Adrenal gland (tissue), 12 donors: ENCODE data around the gene SLC24A3. TPM values are rescaled to one million over a fixed set of nuclear protein-coding genes. Genes with fewer than 3 reads are reported as not detected.

Source experiments
- DNase-seq, 7 donors: peaks; one replicate each; pipeline ENCODE4 v3.0.0-alpha.2; 2019 to 2020
- H3K27ac ChIP-seq, 5 donors: fragments of 200-600 bp; sonication (generic) in 4 of 5; 1 replicate in 3 of 5; 2 replicates in 2 of 5; pipeline versions ENCODE4 v1.5.1 to v1.8.0; 2016 to 2020; ENCODE audit warnings: mild to moderate bottlenecking in 1 of 5
- H3K27me3 ChIP-seq: fragments of 200-600 bp; 2 replicates; pipeline ENCODE4 v1.8.0; 2021
- H3K36me3 ChIP-seq, 2 donors: fragments of 200-600 bp; replicated peaks in 1 of 2; 1 replicate in 1 of 2; 2 replicates in 1 of 2; pipeline versions ENCODE4 v1.5.1 to v1.8.0; 2018 to 2022
- H3K4me1 ChIP-seq, 2 donors: fragments of 200-600 bp; replicated peaks in 1 of 2; 1 replicate in 1 of 2; 2 replicates in 1 of 2; pipeline versions ENCODE4 v1.5.1 to v1.8.0; 2018 to 2021
- H3K4me3 ChIP-seq, 4 donors: fragments of 200-600 bp; sonication (generic) in 3 of 4; one replicate each; pipeline ENCODE4 v1.5.1; 2016 to 2018
- H3K9me3 ChIP-seq, 3 donors: fragments of 200-600 bp; sonication (generic) in 1 of 3; replicated peaks in 1 of 3; 1 replicate in 2 of 3; 2 replicates in 1 of 3; pipeline versions ENCODE4 v1.5.1 to v1.8.0; 2016 to 2021
- POLR2A ChIP-seq, 2 donors: fragments of 450-650 bp; IDR thresholded peaks; one replicate each; pipeline ENCODE4 v1.6.1; 2017; ENCODE audit warnings: antibody characterized with exemption in 2 of 2, mild to moderate bottlenecking in 2 of 2, moderate library complexity in 1 of 2
- whole genome bisulfite sequencing, 4 donors: extraction: QIAGEN DNeasy Blood & Tissue Kit in 2 of 4; methylation state at CpG; one replicate each; pipeline versions ENCODE4 v1.1.5 to v1.1.7; 2013 to 2017; 5-methylcytosine and 5-hydroxymethylcytosine counted together
- intact Hi-C, 2 donors: fragments of 100-400 bp; cut with DNase I; formaldehyde crosslinking; loops; one replicate each; pipeline versions ENCODE4 v1.14.1 to v1.15.0; 2022 to 2023
- polyA plus RNA-seq, 3 donors: library from polyadenylated mRNA; stranded (reverse); fragments of 200-250 nt in 2 of 3; fragments of 350-450 nt in 1 of 3; fragmentation: Illumina TruSeq in 1 of 3; extraction: RNeasy Lipid Tissue Mini Kit (QIAGEN cat#74804) in 1 of 3; gene quantifications; one replicate each; pipeline ENCODE4 v1.2.3, GENCODE V29; 2013 to 2014
- total RNA-seq, 9 donors: library from RNA; depleted of rRNA in 4 of 9; stranded (reverse); fragments of >200 nt in 4 of 9; fragments of 120-200 nt in 1 of 9; fragmentation: NEBNext Ultra II Directional in 1 of 9; extraction: Animal tissue kit (Norgen Biotek cat#: 25700) in 1 of 9; gene quantifications; one replicate each; pipeline versions ENCODE4 v1.1.0 to v1.2.4, GENCODE V29; 2013 to 2023
- TF ChIP-seq, protein P1 (sequence below), 6 experiments: fragments of 450-650 bp in 4 of 6; fragments of 200-600 bp in 2 of 6; sonication (generic) in 1 of 6; IDR thresholded peaks; 1 replicate in 5 of 6; 2 replicates in 1 of 6; pipeline versions ENCODE4 v1.5.1 to v1.8.0; 2016 to 2021; ENCODE audit warnings: antibody characterized with exemption in 6 of 6, mild to moderate bottlenecking in 2 of 6, moderate library complexity in 1 of 6
- donor health status: healthy with polysubstance abuse.
- donor health status: Bipolar disorder and iron deficiency.
- donor health status: DM: yes; HTN: yes; CAD: no.
- donor health status: DM: no; HTN: no; CAD: no.
- donor health status: DM: no; HTN: no; CAD: no.
- donor health status: DM: yes; HTN: yes; CAD: no.

SLC24A3 gene
- total and polyA plus RNA-seq, 12 donors: 0.89 to 44.4 (median 2.7) TPM

DNA sequence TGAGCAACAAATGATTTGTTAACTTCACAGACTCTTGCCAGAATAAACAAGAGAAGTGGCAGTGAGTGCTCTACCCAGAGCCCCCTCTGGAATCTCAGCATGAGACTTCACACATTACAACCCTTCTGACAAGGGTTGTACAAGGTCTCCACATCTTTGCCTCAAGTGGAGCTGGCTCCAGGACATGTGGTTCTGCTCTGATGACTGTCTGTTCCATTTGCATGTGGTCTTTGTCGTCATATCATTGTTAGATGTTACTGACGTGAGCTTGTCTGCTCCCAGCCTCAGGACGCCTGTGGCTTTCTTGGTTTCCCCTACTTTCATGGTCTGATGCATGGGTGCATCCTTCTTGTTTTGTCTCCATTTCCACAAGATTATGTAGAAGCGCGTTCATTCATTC lies 115.0 kb downstream of the SLC24A3 start:
- intact Hi-C loops: no loop called here
- Histone ChIP-seq H3K27ac (no peak overlapping the region), H3K4me1 (no peaks in the 10 kb centered on the region), H3K4me3 (no peak overlapping the region), H3K36me3 (no peaks in the 10 kb centered on the region), H3K27me3 (no peaks in the 10 kb centered on the region), H3K9me3 (no peaks in the 10 kb centered on the region)
- no peak for TF ChIP-seq POLR2A (IDR thresholded peaks at IDR 0.05)
- TF ChIP-seq, protein P1, sequence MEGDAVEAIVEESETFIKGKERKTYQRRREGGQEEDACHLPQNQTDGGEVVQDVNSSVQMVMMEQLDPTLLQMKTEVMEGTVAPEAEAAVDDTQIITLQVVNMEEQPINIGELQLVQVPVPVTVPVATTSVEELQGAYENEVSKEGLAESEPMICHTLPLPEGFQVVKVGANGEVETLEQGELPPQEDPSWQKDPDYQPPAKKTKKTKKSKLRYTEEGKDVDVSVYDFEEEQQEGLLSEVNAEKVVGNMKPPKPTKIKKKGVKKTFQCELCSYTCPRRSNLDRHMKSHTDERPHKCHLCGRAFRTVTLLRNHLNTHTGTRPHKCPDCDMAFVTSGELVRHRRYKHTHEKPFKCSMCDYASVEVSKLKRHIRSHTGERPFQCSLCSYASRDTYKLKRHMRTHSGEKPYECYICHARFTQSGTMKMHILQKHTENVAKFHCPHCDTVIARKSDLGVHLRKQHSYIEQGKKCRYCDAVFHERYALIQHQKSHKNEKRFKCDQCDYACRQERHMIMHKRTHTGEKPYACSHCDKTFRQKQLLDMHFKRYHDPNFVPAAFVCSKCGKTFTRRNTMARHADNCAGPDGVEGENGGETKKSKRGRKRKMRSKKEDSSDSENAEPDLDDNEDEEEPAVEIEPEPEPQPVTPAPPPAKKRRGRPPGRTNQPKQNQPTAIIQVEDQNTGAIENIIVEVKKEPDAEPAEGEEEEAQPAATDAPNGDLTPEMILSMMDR (IDR thresholded peaks at IDR 0.05): no peak
- DNase-seq: no peak
- WGBS, 4 donors: 79 to 92% (median 85%) methylated on average over 5 of the region's 5 CpGs

DNA sequence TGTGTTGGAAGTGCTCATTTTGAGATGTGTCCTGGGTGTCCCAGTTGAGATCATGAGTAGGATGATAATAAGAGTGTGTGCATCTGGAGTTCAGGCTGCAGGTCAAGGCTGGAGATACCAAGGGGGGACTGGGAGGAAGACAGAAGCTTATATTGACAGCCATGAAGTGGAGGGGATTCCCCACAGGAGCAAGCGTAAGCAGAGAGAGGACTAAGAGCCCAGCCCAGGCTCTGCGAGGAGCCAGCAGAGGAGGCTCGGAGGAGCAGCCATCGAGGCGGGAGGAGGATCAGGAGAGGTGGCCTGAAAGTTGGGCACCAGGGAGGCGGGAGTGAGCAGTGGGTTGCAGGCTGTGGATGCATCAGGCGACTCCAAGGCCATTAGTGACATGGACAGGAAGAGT lies 116.2 kb downstream of the SLC24A3 start:
- Histone ChIP-seq H3K9me3 (no peaks in the 10 kb centered on the region), H3K36me3 (no peaks in the 10 kb centered on the region), H3K27ac (no peak overlapping the region), H3K4me3 (no peak overlapping the region), H3K27me3 (no peaks in the 10 kb centered on the region), H3K4me1 (no peaks in the 10 kb centered on the region)
- DNase-seq: no peak
- no peak for TF ChIP-seq POLR2A (IDR thresholded peaks at IDR 0.05)
- TF ChIP-seq, protein P1 (IDR thresholded peaks at IDR 0.05): no peak
- intact Hi-C loops: no loop called here
- WGBS, 4 donors: 81 to 90% (median 85%) methylated on average over 7 of the region's 7 CpGs

DNA sequence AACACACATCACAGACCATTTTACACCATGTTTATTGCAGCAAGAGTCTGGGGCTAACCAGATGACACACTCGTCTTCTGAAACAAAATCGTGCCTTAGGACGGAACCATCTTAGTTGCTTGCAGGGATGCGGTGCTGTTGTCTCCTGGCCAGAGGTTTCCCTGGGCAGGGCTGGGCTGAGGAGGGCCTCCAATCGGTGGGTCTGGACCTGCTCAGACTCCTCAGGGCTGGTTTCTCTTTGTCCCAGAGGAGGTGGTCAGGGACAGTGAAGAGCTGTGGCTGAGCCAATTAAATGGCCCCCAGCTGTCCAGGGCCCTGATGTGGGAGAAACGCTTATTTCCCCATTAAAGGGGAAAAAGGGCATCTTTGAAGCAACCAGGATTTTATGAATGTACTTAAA lies 117.6 kb downstream of the SLC24A3 start:
- H3K36me3 ChIP-seq: no peaks in the 10 kb centered on the region
- no peaks in the 10 kb centered on the region for H3K9me3 ChIP-seq
- 89 to 94% (median 92%) methylated on average over 6 of the region's 6 CpGs for WGBS, 4 donors
- intact Hi-C loops: no loop called here
- no peak for DNase-seq
- H3K4me1 ChIP-seq: no peaks in the 10 kb centered on the region
- H3K27ac ChIP-seq: no peak overlapping the region
- H3K4me3 ChIP-seq: no peak overlapping the region
- no peak for TF ChIP-seq POLR2A (IDR thresholded peaks at IDR 0.05)
- TF ChIP-seq, protein P1 (IDR thresholded peaks at IDR 0.05): no peak
- no peaks in the 10 kb centered on the region for H3K27me3 ChIP-seq

DNA sequence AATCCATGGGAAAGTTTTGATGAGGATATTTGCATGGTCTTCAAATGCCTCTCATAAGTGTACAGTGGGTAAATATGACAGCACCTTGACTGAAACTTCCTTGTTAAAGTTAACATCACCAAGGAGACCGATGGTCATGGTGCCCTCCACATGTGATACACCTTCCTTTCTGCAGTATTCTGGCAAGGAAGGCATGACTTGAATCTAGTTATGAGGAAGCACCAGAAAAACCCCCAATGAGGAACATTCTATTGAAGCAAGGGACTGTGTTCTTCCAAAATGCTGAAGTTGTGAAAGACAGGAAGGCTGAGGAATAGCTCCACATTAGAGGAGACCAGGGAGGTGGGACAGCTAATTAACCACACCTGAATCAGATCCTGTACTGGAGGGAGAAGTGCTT lies 118.3 kb downstream of the SLC24A3 start:
- intact Hi-C loops: no loop called here
- Histone ChIP-seq H3K27ac (no peak overlapping the region), H3K4me3 (no peak overlapping the region), H3K36me3 (no peaks in the 10 kb centered on the region), H3K27me3 (no peaks in the 10 kb centered on the region), H3K9me3 (no peaks in the 10 kb centered on the region), H3K4me1 (no peaks in the 10 kb centered on the region)
- WGBS, 4 donors: 78 to 91% (median 85%) methylated on average over 1 of the region's 1 CpG
- no peak for TF ChIP-seq POLR2A (IDR thresholded peaks at IDR 0.05)
- TF ChIP-seq, protein P1 (IDR thresholded peaks at IDR 0.05): no peak
- no peak for DNase-seq
